GM21717 (cell line): ENCODE data around the gene PRKAG2.
"Not testable (repeated sequence)": the region's sequence is repeated elsewhere in the genome, so short reads cannot be mapped to it uniquely, and the experiment has no call there.

Experiments
- ATAC-seq: cut with Tn5 transposase; IDR thresholded peaks from one replicate; pipeline ENCODE4 v1.9.1; 2021; ENCODE audit warnings: mild to moderate bottlenecking, moderate library complexity; ENCODE audit not compliant: unreplicated experiment

The PRKAG2 gene

DNA sequence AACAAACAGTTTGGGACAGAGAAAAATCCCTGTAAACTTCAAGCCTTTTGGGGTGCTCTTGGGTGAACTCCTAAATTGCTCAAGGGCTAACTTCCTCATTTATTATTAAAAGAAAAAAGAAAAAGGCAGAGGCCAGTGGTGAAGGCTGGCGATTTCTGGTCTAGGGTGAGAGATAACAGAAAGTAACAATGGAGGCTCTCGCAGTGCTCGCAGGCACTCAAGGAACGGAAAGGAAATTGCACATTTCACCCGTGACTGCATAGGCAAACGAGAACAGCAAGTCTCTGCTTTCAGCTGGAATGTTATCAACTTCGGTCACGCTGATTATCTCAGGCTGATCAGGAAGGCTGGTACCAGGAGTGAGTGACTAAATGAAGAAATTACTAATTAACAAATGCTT lies 70.7 kb downstream of the PRKAG2 start:
- no peak for ATAC-seq

DNA sequence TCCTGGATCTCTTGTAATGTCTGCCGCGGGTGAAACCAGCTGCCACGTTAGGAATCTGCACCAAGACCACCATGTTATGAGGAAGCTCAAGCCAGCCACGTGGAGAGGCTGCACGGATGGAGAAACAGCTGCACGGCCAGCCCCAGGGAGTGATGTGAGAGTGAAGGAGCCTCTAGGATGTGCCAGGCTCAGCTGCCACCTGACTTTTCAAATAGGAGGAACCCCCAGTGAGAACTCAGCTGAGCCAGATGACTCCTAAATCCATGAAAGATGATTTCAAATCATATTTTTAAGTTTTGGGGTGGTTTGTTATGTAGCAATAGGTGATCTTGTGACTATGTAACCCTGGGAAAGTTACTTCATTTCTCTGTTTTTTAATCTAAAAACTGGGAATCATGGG lies 71.7 kb downstream of the PRKAG2 start:
- ATAC-seq = no peak

DNA sequence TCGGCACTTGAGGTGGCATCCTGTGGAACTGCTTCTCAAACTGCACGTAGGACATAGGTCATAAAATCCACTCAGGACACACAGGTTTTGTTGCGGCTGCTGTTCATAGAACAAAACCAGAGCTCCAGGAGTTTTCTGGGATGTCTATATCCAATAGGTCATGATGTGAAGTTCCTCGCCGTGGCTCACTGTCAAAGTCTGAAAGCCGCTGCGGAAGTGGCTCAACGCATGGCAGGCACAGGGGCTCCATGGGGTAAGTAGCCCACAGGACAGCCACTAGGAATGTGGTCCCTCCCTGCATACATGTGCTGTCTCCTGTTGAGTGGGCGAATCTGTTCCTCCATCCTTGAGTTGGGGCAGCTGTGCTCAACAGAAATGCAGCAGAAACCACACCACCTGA lies 72.2 kb downstream of the PRKAG2 start:
- ATAC-seq = no peak

DNA sequence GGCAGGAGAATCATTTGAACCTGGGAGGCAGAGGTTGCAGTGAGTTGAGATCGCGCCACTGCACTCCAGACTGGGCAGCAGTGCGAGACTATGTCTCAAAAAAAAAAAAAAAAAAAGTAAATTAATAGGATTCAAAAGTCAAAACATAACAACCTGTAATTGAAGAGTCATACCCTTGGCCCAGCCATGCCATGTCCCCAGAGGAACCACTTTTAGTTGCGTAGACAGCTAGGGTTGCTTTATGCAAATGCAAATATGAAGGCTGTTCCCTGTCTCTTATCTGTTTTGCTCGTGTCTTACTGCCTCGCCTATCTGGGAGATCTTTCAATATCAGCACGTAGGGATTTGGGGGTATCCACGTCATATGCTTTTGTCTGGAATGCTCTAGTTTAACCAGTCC lies 73.1 kb downstream of the PRKAG2 start:
- no peak for ATAC-seq

DNA sequence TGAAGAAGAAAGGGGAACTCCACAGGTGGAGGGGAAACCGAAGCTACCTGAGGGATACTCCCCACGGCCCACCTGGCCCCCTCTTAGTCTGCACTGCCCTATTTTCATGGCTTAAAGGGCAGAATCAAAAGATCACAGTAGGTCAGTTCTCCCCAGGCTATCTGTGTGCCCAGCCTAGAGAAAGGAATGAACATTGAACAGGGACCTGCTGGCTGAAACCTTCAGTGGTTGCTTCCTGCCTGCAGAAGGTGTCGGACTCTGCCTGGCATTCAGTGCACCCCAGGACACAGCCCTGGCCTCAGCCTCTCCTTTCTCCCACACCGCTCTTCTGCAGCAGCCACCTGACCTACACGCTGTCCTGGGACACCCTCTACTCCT lies 74.5 kb downstream of the PRKAG2 start:
- ATAC-seq = no peak

DNA sequence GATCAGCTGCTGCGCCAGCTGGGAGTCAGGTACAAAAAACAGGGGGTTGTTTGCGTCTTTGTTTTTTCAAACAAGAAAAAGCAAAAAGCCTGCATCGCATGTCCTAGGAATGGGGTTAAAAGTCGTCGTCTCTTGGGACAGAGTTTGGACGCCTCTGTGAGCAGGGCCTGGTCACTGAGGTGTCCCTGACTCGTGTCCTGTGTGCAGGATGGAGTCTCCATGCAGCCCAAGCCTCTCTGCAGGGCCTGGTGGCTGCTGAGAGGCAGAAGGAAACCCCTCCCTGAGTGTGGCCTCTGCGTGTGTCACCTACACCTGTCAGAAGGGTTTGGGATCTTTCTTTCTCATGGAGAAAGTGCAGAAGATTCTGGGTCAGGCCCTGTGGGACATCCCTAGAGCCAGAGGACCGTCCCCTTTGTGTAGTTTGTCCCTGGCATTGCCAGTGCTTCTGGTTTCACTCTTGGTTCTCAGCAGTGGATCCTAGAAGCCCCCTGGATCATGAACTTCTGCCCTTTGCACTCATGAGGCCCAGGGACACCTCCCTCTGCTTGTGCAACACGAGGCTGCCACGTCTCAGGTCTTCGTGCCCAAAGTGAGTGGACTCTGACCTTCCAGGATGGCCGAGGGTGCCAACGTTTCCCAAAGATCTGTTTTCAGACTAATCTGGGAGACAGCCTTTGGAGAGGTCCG lies 75.0 kb downstream of the PRKAG2 start:
- ATAC-seq = no peak

DNA sequence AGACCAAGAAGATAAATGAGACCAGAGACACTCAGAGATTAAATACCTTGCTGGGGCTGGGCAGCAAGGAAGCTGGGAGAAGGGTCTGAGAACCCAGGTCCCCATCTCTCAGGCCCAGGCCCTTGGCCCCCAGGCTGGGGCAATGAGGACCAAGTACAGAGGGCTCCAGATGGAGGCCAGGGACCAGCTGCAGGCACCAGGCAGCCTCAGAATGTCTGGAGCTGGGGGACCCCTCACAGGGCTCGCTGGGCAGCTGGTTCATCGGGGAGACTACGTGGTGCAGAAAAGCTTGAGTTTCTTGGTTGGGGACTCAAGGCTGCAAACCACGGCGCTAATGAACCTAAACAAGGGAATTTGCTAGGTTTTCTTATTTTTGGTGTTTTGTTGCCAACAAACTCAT lies 75.6 kb downstream of the PRKAG2 start:
- no peak for ATAC-seq

DNA sequence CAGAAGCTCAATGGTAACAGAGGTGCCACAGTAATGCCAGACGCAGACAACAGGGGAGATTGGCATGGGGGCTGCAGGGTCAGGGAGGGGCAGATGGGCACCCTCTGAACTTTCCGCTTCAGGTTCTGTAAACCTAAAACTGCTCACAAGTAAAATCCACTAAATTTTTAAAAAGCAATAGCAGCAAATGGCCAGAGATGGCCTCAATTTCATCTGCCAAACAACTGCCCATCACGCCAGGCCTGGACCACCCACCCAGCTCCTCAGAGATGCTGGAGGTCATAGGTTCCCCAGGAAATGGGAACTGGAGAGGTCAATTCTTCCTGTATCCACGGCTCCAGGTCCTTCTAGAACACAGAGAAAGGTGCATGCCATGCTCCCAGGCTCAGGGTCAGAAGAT lies 76.1 kb downstream of the PRKAG2 start:
- no peak for ATAC-seq

DNA sequence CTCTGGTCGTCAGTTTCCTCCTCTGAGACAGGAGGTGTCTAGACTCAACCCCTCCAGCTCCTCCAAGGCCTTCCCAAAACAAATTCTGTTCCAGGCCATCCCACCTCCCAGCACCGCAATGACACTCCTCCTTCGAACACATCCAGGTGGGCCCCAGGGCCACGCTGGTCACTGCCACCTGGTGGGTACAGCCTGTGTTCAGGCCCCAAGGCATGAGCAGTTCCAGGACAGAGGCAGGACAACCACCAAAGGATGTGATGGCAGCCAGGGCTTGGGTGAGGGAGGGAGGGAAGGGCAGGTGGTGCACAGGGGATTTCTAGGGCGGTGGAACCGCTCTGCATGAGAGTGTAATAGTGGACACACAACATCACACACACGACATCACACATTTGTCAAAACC lies 76.5 kb downstream of the PRKAG2 start:
- no peak for ATAC-seq

DNA sequence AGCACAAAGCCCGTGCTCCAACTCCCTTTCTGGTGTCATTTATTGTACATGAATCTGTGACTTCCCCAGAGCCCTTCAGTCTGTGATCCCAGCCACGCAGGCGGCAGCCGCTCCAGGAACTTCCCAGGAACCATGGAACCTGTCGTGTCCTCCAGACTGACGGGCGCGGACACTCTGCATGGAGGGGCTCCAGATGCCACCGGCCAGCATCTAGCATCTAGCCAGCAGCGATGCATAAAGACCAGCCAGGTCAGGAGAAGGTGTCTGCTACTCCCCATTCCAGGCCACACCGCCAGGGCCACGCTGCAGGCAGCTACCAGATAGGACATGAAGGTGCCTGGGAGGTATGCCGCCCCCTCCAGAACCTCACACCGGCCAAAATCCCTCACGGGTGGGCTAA lies 77.4 kb downstream of the PRKAG2 start:
- no peak for ATAC-seq

DNA sequence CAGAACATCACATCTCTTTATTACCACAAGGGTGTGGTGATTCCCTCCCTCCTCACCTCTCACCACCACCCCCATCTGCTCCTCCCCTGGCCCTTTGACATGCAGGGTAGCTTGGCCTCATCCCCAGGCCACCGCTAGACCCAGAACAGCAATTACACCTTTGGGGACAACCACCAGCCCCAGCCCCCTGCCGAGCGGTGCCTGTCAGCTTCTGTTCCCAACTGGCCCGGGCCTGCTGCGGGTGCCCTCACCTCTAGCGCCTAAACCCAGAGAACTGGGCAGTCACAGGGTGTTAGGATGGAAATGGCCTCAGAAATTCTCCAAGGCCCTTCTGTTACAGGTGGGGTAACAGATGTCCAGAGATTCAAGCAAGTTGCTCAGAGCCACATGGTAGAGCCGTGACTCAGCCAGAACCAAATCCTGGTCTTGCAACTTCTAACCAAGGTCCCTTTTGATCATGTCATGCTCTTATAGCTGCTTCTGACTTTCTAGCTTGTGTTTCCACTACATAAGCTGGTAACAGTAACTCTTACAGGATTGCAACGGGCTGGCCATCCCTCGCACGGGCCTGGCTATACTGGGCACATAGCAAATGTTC lies 78.0 kb downstream of the PRKAG2 start:
- no peak for ATAC-seq

DNA sequence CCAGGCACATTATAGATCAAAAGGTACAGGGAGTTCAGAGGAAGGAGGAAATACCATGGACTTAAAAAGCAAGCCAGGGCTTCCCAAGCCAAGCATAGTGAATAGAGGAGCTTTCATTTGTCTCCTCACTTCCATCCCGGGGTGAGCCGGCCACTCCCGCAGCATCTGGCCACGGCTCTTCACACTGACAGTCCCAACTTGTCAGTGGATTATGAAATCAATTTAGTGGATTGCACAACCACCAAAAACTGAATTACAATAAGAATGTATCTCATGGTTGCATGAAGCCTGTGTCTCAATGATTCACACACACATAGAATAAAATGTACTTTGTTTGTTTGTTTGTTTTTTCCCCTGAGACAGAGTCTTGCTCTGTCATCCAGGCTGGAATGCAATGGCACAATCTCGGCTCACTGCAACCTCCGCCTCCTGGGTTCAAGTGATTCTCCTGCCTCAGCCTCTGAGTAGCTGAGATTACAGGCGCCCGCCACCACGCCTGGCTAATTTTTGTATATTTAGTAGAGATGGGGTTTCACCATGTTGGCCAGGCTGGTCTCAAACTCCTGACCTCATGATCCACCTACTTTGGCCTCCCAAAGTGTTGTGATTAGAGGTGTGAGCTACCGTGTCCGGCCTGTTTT lies 79.1 kb downstream of the PRKAG2 start:
- not testable (repeated sequence) for ATAC-seq

DNA sequence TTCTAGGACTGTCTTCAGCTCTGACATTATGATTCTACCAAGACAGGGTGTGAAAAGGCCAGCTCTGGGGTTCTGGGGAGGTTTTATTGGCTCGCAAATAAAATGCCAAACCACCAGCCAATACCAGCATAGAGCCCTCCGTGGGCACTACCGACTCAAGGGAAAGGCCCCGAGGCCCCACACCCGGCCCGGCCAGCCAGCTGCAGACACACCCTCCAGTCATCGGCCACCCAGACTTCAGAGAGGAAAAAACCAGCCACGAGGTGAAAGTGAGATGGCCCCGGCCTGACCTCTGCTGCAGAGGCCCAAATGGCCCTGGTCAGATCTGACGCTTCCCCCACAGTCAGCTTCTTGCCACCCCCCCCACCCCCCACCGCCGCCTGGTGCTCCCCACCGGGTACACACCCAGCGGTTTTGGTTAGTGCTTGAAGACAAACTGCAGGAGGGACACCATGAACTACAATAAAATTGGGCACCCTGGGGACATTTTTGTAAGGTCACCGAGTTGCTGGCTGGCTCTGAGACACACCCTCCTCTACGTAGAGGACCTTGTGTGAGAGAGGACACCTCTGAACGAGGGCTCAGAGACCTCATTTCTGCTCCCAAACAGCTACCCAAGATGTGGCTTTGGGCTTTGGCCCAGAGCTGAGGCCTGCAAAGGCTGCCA lies 79.9 kb downstream of the PRKAG2 start:
- no peak for ATAC-seq

DNA sequence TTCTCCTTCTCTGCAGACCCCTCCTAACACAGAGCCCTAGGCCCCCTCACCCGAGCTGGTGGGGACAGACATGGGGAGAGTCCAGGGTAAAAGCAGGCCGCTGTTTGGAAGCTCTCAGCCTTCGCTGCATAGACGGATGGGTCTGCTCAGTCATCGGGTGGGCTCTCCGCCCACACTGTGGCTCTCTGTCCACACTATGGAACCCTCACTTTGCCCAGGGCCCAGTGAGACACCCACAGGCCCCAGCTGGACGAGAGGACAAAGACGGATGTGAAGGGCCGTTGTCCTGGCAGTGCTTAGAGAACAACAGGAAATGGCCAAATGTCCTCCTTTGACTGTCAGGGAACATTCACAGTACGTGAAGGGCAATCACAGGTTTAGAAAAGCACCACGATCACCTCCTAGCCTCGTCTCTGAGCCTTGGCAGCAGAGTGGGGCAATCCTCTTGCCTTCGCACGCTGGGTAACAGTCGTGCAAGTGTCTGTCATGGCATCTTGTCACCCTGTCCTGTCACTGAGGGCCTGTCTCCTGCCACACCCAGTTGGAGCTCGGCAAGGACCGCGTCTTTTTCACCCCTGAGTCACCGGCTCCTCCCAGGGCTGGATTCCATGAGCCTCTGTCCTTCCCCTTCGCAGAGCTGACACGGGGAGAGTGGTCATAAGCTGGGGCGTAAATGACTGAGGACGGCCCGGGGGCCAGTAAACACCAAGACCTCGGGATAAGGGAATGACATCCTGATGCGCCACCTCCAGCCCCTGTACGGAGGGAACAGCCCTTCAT lies 80.6 kb downstream of the PRKAG2 start:
- no peak for ATAC-seq

DNA sequence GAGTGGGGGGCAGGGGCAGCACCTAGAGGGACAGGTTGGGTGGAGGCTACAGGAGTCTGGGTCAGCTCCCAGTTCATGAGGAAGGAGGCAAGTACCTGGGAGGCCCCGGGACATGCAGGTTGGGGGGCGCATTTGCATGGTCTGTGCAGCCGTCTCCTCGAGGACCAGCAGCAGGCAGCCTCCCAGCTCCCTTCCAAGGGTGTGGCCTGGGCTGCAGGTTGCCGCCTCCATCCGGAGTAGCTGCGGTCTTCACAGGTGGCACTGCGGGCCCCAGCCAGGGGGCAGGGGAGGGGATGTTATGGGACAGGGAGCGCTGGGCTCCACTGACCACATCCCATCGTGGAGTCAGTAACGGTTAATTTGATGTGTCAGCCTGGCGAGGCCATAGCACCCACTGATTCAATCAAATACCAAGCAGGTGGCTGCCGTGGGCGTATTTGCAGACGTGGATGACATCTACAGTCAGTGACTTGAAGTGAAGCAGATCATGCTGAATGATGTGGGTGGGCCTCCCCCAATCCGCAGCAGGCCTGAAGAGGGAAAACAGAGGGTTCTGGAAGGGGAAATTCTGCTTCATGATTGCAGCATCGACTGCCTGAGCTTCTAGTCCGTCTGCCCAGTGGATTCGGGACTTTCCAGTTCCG lies 81.6 kb downstream of the PRKAG2 start:
- ATAC-seq = no peak

DNA sequence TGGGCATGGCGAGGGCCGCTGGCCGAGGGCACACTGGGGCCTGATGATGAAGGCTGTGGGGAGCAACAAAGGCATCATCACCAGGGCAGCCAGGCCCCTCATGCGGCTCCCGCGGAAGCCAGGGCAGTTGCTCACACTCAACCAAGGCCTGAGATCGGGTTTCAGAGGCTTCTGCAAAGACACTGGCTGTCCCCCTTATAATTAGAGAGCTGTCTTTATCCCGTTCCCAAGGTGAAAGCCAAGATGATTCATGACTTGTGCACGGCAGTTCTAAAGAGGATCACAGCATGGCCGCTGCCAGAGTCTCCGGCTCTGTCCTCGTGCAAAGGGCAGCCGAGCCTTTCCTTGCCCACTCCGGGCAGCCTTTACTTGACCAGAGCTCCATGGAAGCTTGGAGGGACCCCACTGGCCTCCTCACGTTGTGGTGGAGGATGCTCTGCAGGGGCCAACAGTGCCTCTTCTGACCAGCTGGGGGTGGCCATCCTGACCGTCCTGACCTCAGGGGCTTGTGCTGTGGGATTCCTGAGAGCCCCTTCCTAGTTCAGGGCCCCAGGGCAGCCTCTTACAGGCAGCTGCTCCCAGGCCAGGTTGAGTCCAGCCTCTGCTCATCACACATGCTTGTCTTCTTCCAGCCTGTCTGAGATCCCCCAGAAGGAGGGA lies 82.3 kb downstream of the PRKAG2 start:
- ATAC-seq = no peak

DNA sequence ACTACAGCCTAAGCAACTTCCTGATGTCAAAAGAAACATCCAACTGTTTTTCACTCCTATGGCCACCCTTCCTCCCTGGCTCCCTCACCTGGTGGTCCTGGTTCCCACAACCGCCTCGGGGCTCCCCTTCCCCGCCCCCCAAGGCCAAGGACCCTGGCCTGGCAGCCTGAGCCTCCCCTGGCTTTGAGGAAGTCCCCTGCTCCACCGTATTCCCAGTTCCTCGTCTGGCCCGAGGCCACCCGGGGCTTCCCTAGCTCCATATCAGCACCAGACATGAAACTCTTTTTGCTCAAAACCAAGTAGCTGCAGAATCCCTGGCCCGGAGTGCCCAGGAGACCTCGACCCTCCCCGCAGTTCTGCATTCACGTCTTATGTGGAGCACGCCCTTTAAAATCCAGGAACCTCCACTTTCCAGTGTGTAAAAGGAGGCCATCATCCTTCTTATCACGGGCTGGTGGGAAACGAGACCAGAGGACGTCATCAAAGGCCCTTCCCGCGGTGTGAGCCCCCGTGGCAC lies 82.9 kb downstream of the PRKAG2 start:
- ATAC-seq = no peak

DNA sequence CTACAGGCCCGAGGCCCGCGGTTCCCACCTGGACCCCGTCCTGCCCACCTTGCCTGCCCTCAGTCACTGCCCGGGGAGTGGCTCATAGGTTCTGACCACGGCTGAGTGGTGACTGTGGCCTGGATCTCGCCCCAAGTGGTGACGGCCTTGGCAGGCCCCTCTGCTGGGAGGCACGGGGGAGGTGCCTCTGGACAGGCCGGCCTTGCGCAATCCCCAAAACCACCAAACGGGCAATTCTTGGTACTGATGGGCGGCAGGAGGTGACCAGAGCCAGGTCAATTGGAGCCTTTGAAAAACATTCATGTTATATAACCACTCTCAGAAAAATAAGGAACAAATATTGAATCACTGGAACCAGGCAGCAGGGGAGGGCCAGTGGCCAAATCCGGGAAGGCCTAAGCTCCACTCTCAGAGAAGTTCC lies 83.4 kb downstream of the PRKAG2 start:
- ATAC-seq = no peak

DNA sequence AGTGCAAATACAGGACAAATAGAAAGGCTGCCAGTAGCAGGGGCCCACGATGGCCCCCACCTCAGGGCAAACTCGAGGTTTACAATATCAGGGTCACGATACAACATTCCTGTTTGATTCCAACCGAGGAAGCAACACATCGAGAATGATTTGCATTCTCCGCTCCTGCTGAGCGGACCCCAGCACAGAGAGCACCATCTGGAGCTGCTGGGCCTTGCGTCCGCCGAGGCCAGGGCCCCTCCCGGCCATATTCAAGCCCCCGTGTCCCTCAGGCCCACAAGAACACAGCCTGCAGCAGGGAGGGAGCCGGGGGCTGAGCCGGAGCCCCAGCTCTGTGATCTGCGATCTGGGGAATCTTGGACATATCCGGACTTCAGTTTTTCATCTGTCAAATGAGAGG lies 84.3 kb downstream of the PRKAG2 start:
- no peak for ATAC-seq

DNA sequence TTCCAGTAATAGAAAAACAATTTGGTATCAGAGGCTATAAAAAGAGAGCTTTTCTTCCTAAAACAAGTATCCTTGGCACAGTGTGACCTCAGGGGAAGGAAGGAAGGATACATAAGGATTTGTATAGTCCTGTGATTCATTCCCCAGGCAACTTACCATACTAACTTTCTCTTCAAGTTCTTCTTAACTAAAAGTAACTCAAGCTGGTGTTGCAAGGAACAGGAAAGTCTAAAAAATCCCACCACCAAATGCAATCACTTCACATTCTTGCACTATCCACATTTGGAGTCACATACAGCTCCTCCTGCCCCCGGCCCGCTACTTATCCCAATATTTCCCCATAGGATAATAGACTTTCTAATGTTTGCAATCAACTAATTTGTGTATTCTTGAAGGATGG lies 84.8 kb downstream of the PRKAG2 start:
- no peak for ATAC-seq
